Sigmoid colon (tissue), 7 donors: ENCODE data around the gene VPS39. TPM values are rescaled to one million over a fixed set of nuclear protein-coding genes. Genes with fewer than 3 reads are reported as not detected.

ENCODE experiments used
- DNase-seq: peaks from one replicate; pipeline ENCODE4 v3.0.0-alpha.2; 2019
- H3K27ac ChIP-seq, 4 donors: fragments of 200-600 bp; sonication (generic); one replicate each; pipeline ENCODE4 v1.5.1; 2016 to 2019; ENCODE audit warnings: mild to moderate bottlenecking in 1 of 4
- H3K27me3 ChIP-seq, 3 donors: fragments of 200-600 bp; sonication (generic); one replicate each; pipeline ENCODE4 v1.5.1; 2019; ENCODE audit warnings: mild to moderate bottlenecking in 1 of 3
- H3K36me3 ChIP-seq, 4 donors: fragments of 200-600 bp; sonication (generic); one replicate each; pipeline ENCODE4 v1.5.1; 2016 to 2019
- H3K4me1 ChIP-seq, 4 donors: fragments of 200-600 bp; sonication (generic); one replicate each; pipeline ENCODE4 v1.5.1; 2017 to 2019
- H3K4me3 ChIP-seq, 4 donors: fragments of 200-600 bp; sonication (generic); one replicate each; pipeline ENCODE4 v1.5.1; 2017 to 2019; ENCODE audit warnings: mild to moderate bottlenecking in 2 of 4, moderate library complexity in 1 of 4
- H3K9me3 ChIP-seq, 4 donors: fragments of 200-600 bp in 3 of 4; sonication (generic) in 3 of 4; one replicate each; pipeline versions ENCODE4 v1.5.1 to v1.6.1; 2013 to 2019
- CTCF ChIP-seq, 4 experiments: fragments of 450-650 bp in 3 of 4; fragments of 200-600 bp in 1 of 4; IDR thresholded peaks; one replicate each; pipeline ENCODE4 v1.5.1; 2016 to 2019; ENCODE audit warnings: antibody characterized with exemption in 4 of 4, mild to moderate bottlenecking in 3 of 4, moderate library complexity in 2 of 4
- EP300 ChIP-seq, 4 donors: sonication (generic); formaldehyde crosslinking; IDR thresholded peaks; one replicate each; pipeline ENCODE4 v1.6.1; 2017; ENCODE audit warnings: antibody characterized with exemption in 4 of 4
- POLR2A ChIP-seq, 2 donors: fragments of 450-650 bp; IDR thresholded peaks; one replicate each; pipeline ENCODE4 v1.6.1; 2016; ENCODE audit warnings: antibody characterized with exemption in 2 of 2, mild to moderate bottlenecking in 2 of 2, moderate library complexity in 2 of 2
- POLR2AphosphoS5 ChIP-seq, 4 donors: sonication (generic); formaldehyde crosslinking; IDR thresholded peaks; one replicate each; pipeline ENCODE4 v1.6.1; 2017; ENCODE audit warnings: antibody characterized with exemption in 4 of 4
- WGBS, 2 donors: extraction: QIAGEN DNeasy Blood & Tissue Kit; methylation state at CpG; one replicate each; pipeline ENCODE4 v1.1.7; 2013; 5-methylcytosine and 5-hydroxymethylcytosine counted together
- intact Hi-C: fragments of 100-400 bp; cut with DNase I; formaldehyde crosslinking; loops from one replicate; pipeline ENCODE4 v1.15.1; 2023
- polyA plus RNA-seq, 3 donors: library from polyadenylated mRNA; stranded (reverse); fragments of 200-250 nt; gene quantifications; one replicate each; pipeline ENCODE4 v1.2.3, GENCODE V29; 2013
- total RNA-seq, 4 donors: library from RNA; depleted of rRNA; stranded (reverse); fragments of >200 nt; gene quantifications; one replicate each; pipeline ENCODE4 v1.1.0, GENCODE V29; 2016
- donor health status: healthy with polysubstance abuse.
- donor health status: Bipolar disorder and iron deficiency.
- donor health status: healthy.

VPS39 gene
- total and polyA plus RNA-seq, 7 donors: 16.2 to 186 (median 70.3) TPM

GRCh38 chr15:42143866-42144625, 64.1 kb downstream of the VPS39 start:
- peak; percentile 40 for DNase-seq
- Histone ChIP-seq H3K9me3 (no peaks in the 10 kb centered on the region), H3K4me1 (no peaks in the 10 kb centered on the region), H3K27ac (no peak overlapping the region), H3K27me3 (no peaks in the 10 kb centered on the region), H3K4me3 (no peak overlapping the region), H3K36me3 (no peaks in the 10 kb centered on the region)
- TF ChIP-seq POLR2AphosphoS5 (IDR thresholded peaks at IDR 0.05) (no peak), CTCF (IDR thresholded peaks at IDR 0.05) (no peak), POLR2A (IDR thresholded peaks at IDR 0.05) (no peak), EP300 (IDR thresholded peaks at IDR 0.05) (no peak)
- 89 to 94% methylated on average over 18 of the region's 18 CpGs for WGBS, 2 donors
- intact Hi-C loops: no loop called here

GRCh38 chr15:42143356-42143755, 64.7 kb downstream of the VPS39 start:
- no peaks in the 10 kb centered on the region for H3K9me3 ChIP-seq
- no peak for TF ChIP-seq POLR2AphosphoS5 (IDR thresholded peaks at IDR 0.05)
- 93% methylated on average over 4 of the region's 4 CpGs for WGBS, 2 donors
- no peaks in the 10 kb centered on the region for H3K27me3 ChIP-seq
- no peaks in the 10 kb centered on the region for H3K4me1 ChIP-seq
- DNase-seq: peak; percentile 37
- H3K27ac ChIP-seq: no peak overlapping the region
- no peak overlapping the region for H3K4me3 ChIP-seq
- intact Hi-C loops: no loop called here
- H3K36me3 ChIP-seq: no peaks in the 10 kb centered on the region

- H3K4me3 ChIP-seq: no peak overlapping the region
- WGBS, 2 donors: 85% methylated on average over 21 of the region's 21 CpGs
- intact Hi-C loops: no loop called here
- H3K27me3 ChIP-seq: no peaks in the 10 kb centered on the region
- no peaks in the 10 kb centered on the region for H3K9me3 ChIP-seq
- DNase-seq: peak; percentile 53
- H3K4me1 ChIP-seq: no peaks in the 10 kb centered on the region
- H3K27ac ChIP-seq: no peak overlapping the region
- no peaks in the 10 kb centered on the region for H3K36me3 ChIP-seq
- no peak for TF ChIP-seq CTCF (IDR thresholded peaks at IDR 0.05)
- no peak for TF ChIP-seq EP300 (IDR thresholded peaks at IDR 0.05)
- no peak for TF ChIP-seq POLR2AphosphoS5 (IDR thresholded peaks at IDR 0.05)
- no peak for TF ChIP-seq POLR2A (IDR thresholded peaks at IDR 0.05)
These were observed 66.1 kb downstream of the VPS39 start for GRCh38 chr15:42141795-42142667.

GRCh38 chr15:42141246-42141645, 66.9 kb downstream of the VPS39 start:
- TF ChIP-seq POLR2A (IDR thresholded peaks at IDR 0.05): no peak
- no peak for TF ChIP-seq CTCF (IDR thresholded peaks at IDR 0.05)
- no peak for TF ChIP-seq POLR2AphosphoS5 (IDR thresholded peaks at IDR 0.05)
- TF ChIP-seq EP300 (IDR thresholded peaks at IDR 0.05): no peak
- WGBS, 2 donors: 92 to 95% methylated on average over 7 of the region's 7 CpGs
- no peaks in the 10 kb centered on the region for H3K27me3 ChIP-seq
- no peaks in the 10 kb centered on the region for H3K4me1 ChIP-seq
- no peaks in the 10 kb centered on the region for H3K9me3 ChIP-seq
- no peak overlapping the region for H3K27ac ChIP-seq
- intact Hi-C loops: no loop called here
- no peak overlapping the region for H3K4me3 ChIP-seq
- H3K36me3 ChIP-seq: no peaks in the 10 kb centered on the region
- DNase-seq: peak; percentile 57

GRCh38 chr15:42140383-42141070, 67.6 kb downstream of the VPS39 start:
- 89 to 90% methylated on average over 8 of the region's 8 CpGs for WGBS, 2 donors
- Histone ChIP-seq H3K9me3 (no peaks in the 10 kb centered on the region), H3K27me3 (no peaks in the 10 kb centered on the region), H3K27ac (no peak overlapping the region), H3K36me3 (no peaks in the 10 kb centered on the region), H3K4me3 (no peak overlapping the region), H3K4me1 (no peaks in the 10 kb centered on the region)
- intact Hi-C loops: no loop called here
- peak; percentile 36 for DNase-seq
- TF ChIP-seq EP300 (IDR thresholded peaks at IDR 0.05) (no peak), POLR2AphosphoS5 (IDR thresholded peaks at IDR 0.05) (no peak), POLR2A (IDR thresholded peaks at IDR 0.05) (no peak), CTCF (IDR thresholded peaks at IDR 0.05) (no peak)
